ENCODE data around the gene EHBP1. TPM values are rescaled to one million over a fixed set of nuclear protein-coding genes. Genes with fewer than 3 reads are reported as not detected.

The EHBP1 gene
- total RNA-seq, 3 donors from 2014 or later = 65.9 to 118 (median 87.2) TPM

GRCh38 chr2:62792408-62792807 lies 86.9 kb downstream of the EHBP1 start:
- H3K4me3 ChIP-seq = no peak overlapping the region
- TF ChIP-seq, protein P1, sequence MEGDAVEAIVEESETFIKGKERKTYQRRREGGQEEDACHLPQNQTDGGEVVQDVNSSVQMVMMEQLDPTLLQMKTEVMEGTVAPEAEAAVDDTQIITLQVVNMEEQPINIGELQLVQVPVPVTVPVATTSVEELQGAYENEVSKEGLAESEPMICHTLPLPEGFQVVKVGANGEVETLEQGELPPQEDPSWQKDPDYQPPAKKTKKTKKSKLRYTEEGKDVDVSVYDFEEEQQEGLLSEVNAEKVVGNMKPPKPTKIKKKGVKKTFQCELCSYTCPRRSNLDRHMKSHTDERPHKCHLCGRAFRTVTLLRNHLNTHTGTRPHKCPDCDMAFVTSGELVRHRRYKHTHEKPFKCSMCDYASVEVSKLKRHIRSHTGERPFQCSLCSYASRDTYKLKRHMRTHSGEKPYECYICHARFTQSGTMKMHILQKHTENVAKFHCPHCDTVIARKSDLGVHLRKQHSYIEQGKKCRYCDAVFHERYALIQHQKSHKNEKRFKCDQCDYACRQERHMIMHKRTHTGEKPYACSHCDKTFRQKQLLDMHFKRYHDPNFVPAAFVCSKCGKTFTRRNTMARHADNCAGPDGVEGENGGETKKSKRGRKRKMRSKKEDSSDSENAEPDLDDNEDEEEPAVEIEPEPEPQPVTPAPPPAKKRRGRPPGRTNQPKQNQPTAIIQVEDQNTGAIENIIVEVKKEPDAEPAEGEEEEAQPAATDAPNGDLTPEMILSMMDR (IDR thresholded peaks at IDR 0.05) = no peak
- TF ChIP-seq POLR2A (IDR thresholded peaks at IDR 0.05) (no peak), POLR2AphosphoS5 (IDR thresholded peaks at IDR 0.05) (no peak)
- intact Hi-C loops (cut with DNase I; ENCODE audit: low total_unique reads) = no loop called here
- no peaks in the 10 kb centered on the region for H3K36me3 ChIP-seq
- DNase-seq (ENCODE audit: low spot score in 2 of 2) = no peak
- H3K4me1 ChIP-seq = peaks cover 0 to 14% of the 10 kb centered on the region in 2 donors
- no peak overlapping the region for H3K27ac ChIP-seq
- no peaks in the 10 kb centered on the region for H3K27me3 ChIP-seq
- H3K9me3 ChIP-seq = no peaks in the 10 kb centered on the region

DNA sequence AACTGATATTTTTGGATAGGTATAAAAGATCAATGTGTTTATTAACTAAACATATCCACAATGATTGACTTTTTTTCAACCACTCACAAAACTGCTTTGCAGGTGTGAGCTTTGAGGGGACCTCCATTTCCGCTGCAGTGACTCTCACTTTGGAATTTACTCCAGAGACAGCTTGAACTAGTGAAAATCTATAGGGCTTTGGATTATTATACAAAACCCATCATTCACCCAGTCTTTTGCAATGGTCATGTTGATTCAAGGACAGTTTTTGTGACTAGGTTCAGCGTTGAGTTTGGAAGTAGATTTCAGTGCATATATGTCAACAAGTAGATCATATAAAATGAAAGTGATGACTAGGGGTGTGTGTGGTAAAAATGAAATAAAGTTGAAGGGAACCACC lies 87.7 kb downstream of the EHBP1 start:
- Histone ChIP-seq H3K4me1 (peaks cover 0 to 9% of the 10 kb centered on the region in 2 donors), H3K27me3 (no peaks in the 10 kb centered on the region), H3K4me3 (no peak overlapping the region), H3K9me3 (no peaks in the 10 kb centered on the region), H3K36me3 (no peaks in the 10 kb centered on the region), H3K27ac (no peak overlapping the region)
- no peak for DNase-seq (ENCODE audit: low spot score in 2 of 2)
- intact Hi-C loops (cut with DNase I; ENCODE audit: low total_unique reads) = no loop called here
- TF ChIP-seq, protein P1 (IDR thresholded peaks at IDR 0.05) = no peak
- TF ChIP-seq POLR2A (IDR thresholded peaks at IDR 0.05) = no peak
- no peak for TF ChIP-seq POLR2AphosphoS5 (IDR thresholded peaks at IDR 0.05)

DNA sequence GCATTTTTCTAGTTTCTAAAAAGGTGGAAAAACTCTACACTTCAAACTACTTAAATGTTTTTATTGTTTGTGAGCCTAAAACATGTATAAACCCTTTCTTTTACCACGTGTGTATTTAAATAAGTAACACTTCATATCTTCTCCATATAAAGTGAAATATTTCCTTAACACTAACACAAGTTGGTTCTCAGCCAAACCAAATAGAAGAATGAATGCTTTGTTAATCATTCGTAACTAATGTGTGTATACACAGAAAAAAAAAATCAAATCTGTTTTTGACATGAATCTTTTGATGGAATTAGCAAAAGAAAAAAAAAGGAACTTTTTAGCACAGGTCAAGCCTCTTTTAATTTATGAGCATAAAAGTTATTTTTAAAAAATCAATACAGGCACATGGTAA lies 89.3 kb downstream of the EHBP1 start:
- Histone ChIP-seq H3K9me3 (no peaks in the 10 kb centered on the region), H3K4me3 (no peak overlapping the region), H3K27ac (no peak overlapping the region), H3K4me1 (peaks cover 0 to 5% of the 10 kb centered on the region in 2 donors), H3K27me3 (no peaks in the 10 kb centered on the region), H3K36me3 (no peaks in the 10 kb centered on the region)
- intact Hi-C loops (cut with DNase I; ENCODE audit: low total_unique reads) = no loop called here
- DNase-seq (ENCODE audit: low spot score in 2 of 2) = no peak
- TF ChIP-seq POLR2A (IDR thresholded peaks at IDR 0.05) = no peak

GRCh38 chr2:62795341-62795740 lies 89.8 kb downstream of the EHBP1 start:
- TF ChIP-seq, protein P1 (IDR thresholded peaks at IDR 0.05) = no peak
- TF ChIP-seq POLR2AphosphoS5 (IDR thresholded peaks at IDR 0.05) (no peak), POLR2A (IDR thresholded peaks at IDR 0.05) (no peak)
- DNase-seq (ENCODE audit: low spot score in 2 of 2) = no peak
- H3K27me3 ChIP-seq = no peaks in the 10 kb centered on the region
- no peaks in the 10 kb centered on the region for H3K36me3 ChIP-seq
- H3K4me1 ChIP-seq = no peaks in the 10 kb centered on the region
- intact Hi-C loops (cut with DNase I; ENCODE audit: low total_unique reads) = no loop called here
- no peak overlapping the region for H3K27ac ChIP-seq
- no peaks in the 10 kb centered on the region for H3K9me3 ChIP-seq
- no peak overlapping the region for H3K4me3 ChIP-seq

GRCh38 chr2:62797107-62797506 lies 91.6 kb downstream of the EHBP1 start:
- H3K27me3 ChIP-seq = no peaks in the 10 kb centered on the region
- H3K4me3 ChIP-seq = no peak overlapping the region
- no peak for DNase-seq (ENCODE audit: low spot score in 2 of 2)
- no peak overlapping the region for H3K27ac ChIP-seq
- intact Hi-C loops (cut with DNase I; ENCODE audit: low total_unique reads) = no loop called here
- H3K36me3 ChIP-seq = no peaks in the 10 kb centered on the region
- TF ChIP-seq, protein P1 (IDR thresholded peaks at IDR 0.05) = no peak
- no peak for TF ChIP-seq POLR2AphosphoS5 (IDR thresholded peaks at IDR 0.05)
- TF ChIP-seq POLR2A (IDR thresholded peaks at IDR 0.05) = no peak
- no peaks in the 10 kb centered on the region for H3K4me1 ChIP-seq
- H3K9me3 ChIP-seq = no peaks in the 10 kb centered on the region

DNA sequence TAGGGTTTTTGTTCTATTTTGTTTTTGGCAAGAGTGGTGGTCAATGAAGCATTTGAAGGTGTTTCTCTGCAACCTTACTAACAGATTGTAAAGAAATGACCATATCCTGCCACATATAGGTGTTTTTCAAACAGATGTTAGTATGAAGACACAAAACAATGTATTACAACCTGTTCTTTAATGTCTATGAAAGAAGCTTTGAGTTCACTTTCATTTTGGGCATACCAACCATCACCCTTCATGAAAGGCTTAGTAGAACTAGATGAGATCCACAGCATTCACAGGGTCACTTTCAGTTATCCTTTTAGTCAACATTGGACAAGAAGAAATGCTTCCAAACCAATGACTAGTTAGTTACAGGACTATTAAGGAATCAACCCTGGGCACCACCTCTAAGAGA lies 95.1 kb downstream of the EHBP1 start:
- no peaks in the 10 kb centered on the region for H3K27me3 ChIP-seq
- H3K9me3 ChIP-seq = no peaks in the 10 kb centered on the region
- TF ChIP-seq, protein P1 (IDR thresholded peaks at IDR 0.05) = no peak
- TF ChIP-seq POLR2A (IDR thresholded peaks at IDR 0.05) = no peak
- no peak for TF ChIP-seq POLR2AphosphoS5 (IDR thresholded peaks at IDR 0.05)
- H3K36me3 ChIP-seq = no peaks in the 10 kb centered on the region
- intact Hi-C loops (cut with DNase I; ENCODE audit: low total_unique reads) = loop anchor here (5.0 kb wide), 1 partner anchor 167 kb away; no protein-coding TSS in a partner anchor
- no peak for DNase-seq (ENCODE audit: low spot score in 2 of 2)
- H3K27ac ChIP-seq = no peak overlapping the region
- H3K4me3 ChIP-seq = no peak overlapping the region
- no peaks in the 10 kb centered on the region for H3K4me1 ChIP-seq
